GM12801 (cell line): ENCODE data around the gene NSMCE1.

Experiments
- TF ChIP-seq, protein P1 (sequence below): IDR thresholded peaks from one replicate; pipeline ENCODE4 v1.5.1; 2011; ENCODE audit warnings: control low read depth; ENCODE audit not compliant: insufficient read length; ENCODE audit errors: extremely low read depth

NSMCE1 gene

DNA sequence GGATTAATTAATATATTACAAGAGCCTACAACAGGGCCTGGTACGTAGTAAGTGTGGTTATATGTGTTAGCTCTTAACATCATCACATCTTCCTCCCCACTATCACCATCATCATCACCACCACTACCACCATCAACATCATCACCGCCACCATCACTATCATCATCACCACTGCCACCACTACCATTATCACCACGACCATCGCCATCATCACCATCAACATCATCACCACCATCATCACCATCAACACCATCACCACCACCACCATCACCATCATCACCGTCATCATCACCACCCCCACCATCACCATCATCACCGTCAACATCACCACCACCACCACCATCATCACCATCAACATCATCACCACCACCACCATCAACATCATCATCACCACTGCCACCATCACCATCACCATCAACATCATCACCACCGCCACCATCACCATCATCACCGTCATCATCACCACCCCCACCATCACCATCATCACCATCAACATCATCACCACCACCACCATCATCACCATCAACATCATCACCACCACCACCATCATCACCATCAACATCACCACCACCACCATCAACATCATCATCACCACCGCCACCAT is 37.4 kb upstream of the NSMCE1 start:
- TF ChIP-seq, protein P1, sequence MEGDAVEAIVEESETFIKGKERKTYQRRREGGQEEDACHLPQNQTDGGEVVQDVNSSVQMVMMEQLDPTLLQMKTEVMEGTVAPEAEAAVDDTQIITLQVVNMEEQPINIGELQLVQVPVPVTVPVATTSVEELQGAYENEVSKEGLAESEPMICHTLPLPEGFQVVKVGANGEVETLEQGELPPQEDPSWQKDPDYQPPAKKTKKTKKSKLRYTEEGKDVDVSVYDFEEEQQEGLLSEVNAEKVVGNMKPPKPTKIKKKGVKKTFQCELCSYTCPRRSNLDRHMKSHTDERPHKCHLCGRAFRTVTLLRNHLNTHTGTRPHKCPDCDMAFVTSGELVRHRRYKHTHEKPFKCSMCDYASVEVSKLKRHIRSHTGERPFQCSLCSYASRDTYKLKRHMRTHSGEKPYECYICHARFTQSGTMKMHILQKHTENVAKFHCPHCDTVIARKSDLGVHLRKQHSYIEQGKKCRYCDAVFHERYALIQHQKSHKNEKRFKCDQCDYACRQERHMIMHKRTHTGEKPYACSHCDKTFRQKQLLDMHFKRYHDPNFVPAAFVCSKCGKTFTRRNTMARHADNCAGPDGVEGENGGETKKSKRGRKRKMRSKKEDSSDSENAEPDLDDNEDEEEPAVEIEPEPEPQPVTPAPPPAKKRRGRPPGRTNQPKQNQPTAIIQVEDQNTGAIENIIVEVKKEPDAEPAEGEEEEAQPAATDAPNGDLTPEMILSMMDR = no peak

DNA sequence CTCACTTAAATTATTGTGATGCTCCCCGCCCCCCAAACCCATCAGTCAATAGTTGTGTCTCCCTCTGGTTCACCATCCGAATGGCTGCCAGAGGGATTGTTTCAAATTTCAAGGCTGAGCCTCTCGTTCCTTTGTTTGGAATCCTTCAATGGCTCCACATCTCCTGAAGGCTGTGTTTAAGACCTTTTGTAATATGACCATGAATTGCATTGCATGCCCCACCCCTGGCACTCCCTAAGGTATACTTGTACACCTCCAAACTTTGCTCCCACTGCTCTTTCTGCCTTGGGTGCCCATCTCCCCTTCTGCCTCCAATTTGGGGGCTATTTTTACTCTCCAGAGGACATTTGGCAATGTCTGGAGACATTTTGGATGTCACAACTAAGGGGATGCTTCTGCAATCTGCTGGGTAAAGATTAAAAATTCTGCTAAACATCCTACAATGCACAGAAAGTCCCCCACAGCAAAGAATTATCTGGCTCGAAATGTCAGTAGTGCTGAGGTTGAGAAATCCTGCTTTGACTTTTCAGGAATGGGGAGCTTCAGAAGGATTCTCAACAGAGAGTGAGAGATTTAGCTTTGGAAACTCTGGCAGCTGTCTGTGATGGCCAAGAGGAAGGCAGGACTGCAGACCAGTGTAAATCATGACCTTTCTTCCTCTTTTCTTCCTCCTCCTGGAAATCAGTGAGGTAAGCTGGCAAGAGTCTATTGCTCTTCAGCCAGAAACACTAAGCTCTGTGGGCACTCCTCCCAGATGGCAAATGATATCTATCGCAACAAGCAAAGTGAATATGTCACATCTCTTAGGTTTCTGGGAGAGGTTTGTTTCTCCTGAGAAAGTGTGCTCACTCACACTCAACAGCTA is 36.5 kb upstream of the NSMCE1 start:
- TF ChIP-seq, protein P1 = no peak

DNA sequence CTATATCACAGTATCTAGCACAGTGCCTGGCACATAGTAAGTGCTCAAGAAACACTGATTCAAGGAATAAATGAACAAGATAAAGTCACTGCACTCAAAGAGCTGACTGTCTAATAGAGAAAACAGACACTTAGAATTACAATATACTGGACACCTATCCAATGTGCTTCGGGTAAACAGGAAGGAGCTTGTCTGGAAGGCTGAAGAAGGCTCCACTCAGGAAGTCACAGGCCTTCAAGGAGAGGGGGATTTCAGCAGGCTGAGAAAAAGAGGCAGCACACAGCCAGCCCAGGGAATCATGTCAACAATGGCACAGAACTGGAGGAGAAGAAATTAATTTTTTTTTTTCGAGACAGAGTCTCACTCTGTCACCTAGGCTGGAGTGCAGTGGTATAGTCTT is 35.5 kb upstream of the NSMCE1 start:
- TF ChIP-seq, protein P1 = no peak

DNA sequence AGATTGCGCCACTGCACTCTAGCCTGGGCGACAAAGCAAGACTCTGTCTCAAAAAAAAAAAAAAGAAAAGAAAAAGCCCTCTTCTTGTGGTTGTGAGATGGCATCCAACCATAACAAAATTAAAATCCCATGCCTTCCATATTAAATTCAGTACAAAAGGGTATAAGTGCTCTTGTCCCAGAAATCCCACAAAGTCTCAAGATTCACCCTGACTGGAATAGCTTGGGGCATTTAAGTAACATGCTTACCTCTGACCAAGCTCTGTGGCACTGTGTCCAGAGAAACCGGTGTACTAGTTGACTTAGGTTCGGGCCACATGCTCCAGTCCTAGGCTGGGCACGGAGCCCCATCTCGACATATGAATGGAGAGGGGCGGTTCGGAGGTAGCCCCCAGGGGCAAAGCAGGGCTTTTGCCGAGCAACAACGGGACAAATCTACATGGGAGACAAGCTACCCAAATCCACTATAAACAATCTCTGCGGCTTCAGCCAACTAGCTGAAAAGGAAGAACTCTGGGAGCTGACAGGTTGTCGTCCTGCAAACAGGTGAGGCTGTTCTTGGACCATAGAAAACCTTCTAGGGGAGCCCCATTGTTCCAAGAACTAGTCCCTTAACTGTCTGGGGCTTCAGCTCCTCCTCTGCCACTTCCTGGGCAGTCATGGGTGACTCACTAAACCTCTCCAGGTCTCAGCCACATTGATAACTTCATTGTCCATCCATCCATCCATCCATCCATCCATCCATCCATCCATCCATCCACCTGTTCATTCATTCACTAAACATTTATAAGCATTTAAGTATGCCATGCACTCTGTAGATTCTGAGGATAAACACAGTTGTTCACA is 34.9 kb upstream of the NSMCE1 start:
- TF ChIP-seq, protein P1 = no peak

DNA sequence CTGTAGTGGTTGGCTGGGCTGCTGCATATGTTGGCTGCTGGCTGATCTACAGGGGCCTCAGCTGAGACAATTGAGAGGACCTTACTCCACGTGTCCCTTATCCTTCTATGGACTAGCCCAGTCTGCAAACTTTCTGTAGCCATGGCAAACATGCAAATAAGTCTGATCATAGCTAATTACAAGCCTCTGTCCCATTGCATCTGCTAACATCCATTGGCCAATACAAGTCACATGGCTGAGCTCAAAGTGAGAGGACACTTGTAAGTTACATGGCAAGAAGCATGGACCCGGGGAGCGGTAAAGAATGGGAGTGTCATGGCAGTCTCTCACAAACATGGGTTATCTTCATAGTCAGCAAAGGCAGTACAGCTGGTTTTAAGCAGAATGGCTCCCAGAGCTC is 33.6 kb upstream of the NSMCE1 start:
- TF ChIP-seq, protein P1 = no peak

DNA sequence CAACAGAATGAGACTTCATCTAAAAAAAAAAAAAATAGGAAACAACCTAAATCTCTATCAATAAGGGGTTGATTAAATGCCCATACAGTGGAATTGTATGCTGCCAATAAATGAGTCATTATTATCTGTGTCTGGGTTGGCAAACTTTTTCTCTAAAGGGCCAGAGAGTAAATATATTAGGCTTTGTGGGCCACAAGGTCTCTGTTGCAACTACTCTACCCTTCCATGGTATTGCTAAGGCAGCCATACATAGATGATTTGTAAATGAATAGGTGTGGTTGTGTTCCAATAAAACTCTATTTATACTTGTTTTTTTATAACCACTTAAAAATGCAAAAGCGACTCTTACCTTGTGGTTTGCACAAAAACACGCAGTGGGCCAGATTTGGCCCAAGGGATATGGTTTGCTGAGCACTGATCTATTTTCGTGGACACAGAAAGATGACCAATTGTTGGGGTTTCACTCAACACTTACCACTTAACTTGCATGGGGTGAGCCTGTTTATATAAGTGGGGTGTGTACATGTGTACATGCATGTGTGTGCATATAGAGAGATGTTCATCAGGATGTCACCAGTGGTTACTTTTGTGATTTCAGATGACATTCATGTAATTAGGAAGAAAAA is 32.8 kb upstream of the NSMCE1 start:
- TF ChIP-seq, protein P1 = no peak

DNA sequence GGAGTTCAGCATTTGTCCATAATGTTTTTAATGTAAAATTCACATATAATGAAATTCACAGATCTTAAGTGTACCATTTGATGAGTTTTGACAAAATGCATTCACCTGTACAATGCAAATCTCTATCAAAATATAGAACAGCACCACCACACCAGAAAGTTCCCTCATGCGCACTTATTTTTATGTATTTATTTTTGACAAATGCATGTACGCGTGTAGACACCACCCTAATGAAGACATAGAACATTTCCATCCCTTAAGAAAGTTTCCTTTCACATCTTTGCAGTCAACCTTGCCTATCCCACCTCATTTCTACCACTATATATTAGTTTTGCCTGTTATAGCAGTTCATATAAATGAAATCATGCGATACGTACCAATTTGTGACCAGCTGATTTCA is 29.6 kb upstream of the NSMCE1 start:
- TF ChIP-seq, protein P1 = no peak
